ENCODE measurements around the gene UAP1. TPM values are rescaled to one million over a fixed set of nuclear protein-coding genes. Genes with fewer than 3 reads are reported as not detected.
A peak's percentile ranks its signal among the peaks of the same experiment; 100 is the strongest.

The UAP1 gene
- total and polyA plus RNA-seq, 8 donors: 16.5 to 184 (median 58.4) TPM

DNA sequence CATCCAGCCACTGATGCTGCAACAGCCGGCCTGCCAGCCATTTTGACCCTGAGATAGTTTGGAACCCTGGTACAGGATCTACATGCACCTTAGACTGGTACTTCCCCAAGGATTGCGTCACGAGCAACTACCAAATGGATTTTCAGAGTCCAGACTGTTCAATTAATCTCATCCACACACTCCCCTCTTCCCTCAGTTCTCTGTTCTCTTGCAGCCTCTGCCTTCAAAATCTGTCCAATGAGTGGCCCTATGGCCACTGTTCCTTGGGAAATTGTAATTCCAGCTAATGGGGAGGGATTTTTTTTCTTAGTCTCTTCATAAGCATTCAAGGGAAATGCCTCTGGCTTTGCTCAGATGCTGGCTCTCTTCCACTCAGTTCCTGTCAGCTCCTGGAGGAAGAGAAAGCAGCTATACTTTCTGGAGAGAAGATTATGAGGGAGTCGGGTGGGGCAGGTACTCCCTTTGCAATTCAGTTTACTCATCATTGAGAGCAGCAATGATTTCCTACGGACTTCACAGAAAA lies 19.8 kb upstream of the UAP1 start:
- Histone ChIP-seq H3K4me1 (peaks cover 0 to 9% (median 3%) of the 10 kb centered on the region in 4 donors), H3K27me3 (no peaks in the 10 kb centered on the region), H3K9me3 (peaks cover 4 to 8% (median 6%) of the 10 kb centered on the region in 4 donors), H3K36me3 (no peaks in the 10 kb centered on the region), H3K4me3 (no peak overlapping the region), H3K27ac (peak overlapping the region in 4 of 5 donors; percentile 26 to 73 (median 64))
- WGBS, 5 donors: 48 to 80% (median 72%) methylated on average over 4 to 5 of the region's 5 CpGs
- peak in 1 of 2 donors; percentile 83 for DNase-seq
- intact Hi-C loops (cut with DNase I; ENCODE audit: low total_unique reads): no loop called here
- TF ChIP-seq, protein P1, sequence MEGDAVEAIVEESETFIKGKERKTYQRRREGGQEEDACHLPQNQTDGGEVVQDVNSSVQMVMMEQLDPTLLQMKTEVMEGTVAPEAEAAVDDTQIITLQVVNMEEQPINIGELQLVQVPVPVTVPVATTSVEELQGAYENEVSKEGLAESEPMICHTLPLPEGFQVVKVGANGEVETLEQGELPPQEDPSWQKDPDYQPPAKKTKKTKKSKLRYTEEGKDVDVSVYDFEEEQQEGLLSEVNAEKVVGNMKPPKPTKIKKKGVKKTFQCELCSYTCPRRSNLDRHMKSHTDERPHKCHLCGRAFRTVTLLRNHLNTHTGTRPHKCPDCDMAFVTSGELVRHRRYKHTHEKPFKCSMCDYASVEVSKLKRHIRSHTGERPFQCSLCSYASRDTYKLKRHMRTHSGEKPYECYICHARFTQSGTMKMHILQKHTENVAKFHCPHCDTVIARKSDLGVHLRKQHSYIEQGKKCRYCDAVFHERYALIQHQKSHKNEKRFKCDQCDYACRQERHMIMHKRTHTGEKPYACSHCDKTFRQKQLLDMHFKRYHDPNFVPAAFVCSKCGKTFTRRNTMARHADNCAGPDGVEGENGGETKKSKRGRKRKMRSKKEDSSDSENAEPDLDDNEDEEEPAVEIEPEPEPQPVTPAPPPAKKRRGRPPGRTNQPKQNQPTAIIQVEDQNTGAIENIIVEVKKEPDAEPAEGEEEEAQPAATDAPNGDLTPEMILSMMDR (IDR thresholded peaks at IDR 0.05): no peak
- TF ChIP-seq POLR2AphosphoS5 (IDR thresholded peaks at IDR 0.05): peak in 1 of 3 donors; percentile 78
- TF ChIP-seq EP300 (IDR thresholded peaks at IDR 0.05): no peak

DNA sequence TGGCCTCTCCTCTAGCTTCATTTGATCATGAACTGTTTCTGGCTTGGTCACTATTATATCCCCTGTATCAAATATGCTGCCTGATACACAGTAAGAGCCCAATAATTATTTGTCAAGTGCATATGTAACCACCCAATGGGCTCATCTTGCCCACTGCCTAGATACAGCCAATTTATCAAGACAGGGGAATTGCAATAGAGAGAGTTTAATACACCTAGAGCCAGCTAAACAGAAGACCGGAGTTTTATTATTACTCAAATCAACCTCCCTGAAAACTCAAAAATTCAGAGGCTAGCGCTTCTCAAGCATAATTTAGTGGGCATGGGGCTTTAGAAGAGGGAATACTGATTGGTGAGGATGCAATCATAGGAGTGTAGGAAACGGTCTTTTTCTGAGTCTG lies 18.3 kb upstream of the UAP1 start:
- Histone ChIP-seq H3K4me1 (peaks cover 0 to 9% (median 3%) of the 10 kb centered on the region in 4 donors), H3K36me3 (no peaks in the 10 kb centered on the region), H3K9me3 (peaks cover 4 to 8% (median 6%) of the 10 kb centered on the region in 4 donors), H3K27me3 (no peaks in the 10 kb centered on the region), H3K27ac (no peak overlapping the region), H3K4me3 (no peak overlapping the region)
- DNase-seq: no peak
- TF ChIP-seq EP300 (IDR thresholded peaks at IDR 0.05) (no peak), POLR2AphosphoS5 (IDR thresholded peaks at IDR 0.05) (no peak), POLR2A (IDR thresholded peaks at IDR 0.05) (no peak)
- TF ChIP-seq, protein P1 (IDR thresholded peaks at IDR 0.05): no peak
- 77 to 98% (median 96%) methylated on average over 3 of the region's 3 CpGs for WGBS, 5 donors
- intact Hi-C loops (cut with DNase I; ENCODE audit: low total_unique reads): no loop called here

DNA sequence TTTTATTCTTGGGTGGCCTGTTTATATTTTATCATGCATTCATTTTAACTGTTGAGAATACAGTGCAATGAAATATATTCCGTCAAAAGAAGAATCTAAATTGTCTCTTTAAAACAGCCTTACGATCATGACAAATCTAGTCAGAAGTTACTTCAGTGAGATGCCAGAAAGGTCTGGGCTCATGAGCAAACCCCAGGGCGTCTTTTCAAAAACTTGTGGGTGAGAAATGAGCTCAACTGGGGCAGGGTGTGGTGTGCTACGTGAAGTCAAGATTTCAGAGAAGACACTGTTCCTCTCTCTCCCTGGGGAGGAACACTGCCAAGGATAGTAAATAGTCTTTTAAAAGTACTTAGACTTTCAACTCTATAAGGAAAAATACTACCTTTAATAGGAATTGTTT lies 13.4 kb upstream of the UAP1 start:
- H3K4me3 ChIP-seq: no peak overlapping the region
- WGBS, 5 donors: 61 to 81% (median 77%) methylated on average over 4 of the region's 4 CpGs
- intact Hi-C loops (cut with DNase I; ENCODE audit: low total_unique reads): no loop called here
- H3K27me3 ChIP-seq: no peaks in the 10 kb centered on the region
- no peaks in the 10 kb centered on the region for H3K36me3 ChIP-seq
- no peak for TF ChIP-seq POLR2A (IDR thresholded peaks at IDR 0.05)
- TF ChIP-seq POLR2AphosphoS5 (IDR thresholded peaks at IDR 0.05): no peak
- TF ChIP-seq EP300 (IDR thresholded peaks at IDR 0.05): no peak
- TF ChIP-seq, protein P1 (IDR thresholded peaks at IDR 0.05): no peak
- DNase-seq: no peak
- H3K27ac ChIP-seq: peak overlapping the region in 2 of 5 donors; percentile 43 to 48
- peaks cover 3 to 5% (median 4%) of the 10 kb centered on the region in 4 donors for H3K9me3 ChIP-seq
- H3K4me1 ChIP-seq: peaks cover 0 to 4% (median 0%) of the 10 kb centered on the region in 4 donors

DNA sequence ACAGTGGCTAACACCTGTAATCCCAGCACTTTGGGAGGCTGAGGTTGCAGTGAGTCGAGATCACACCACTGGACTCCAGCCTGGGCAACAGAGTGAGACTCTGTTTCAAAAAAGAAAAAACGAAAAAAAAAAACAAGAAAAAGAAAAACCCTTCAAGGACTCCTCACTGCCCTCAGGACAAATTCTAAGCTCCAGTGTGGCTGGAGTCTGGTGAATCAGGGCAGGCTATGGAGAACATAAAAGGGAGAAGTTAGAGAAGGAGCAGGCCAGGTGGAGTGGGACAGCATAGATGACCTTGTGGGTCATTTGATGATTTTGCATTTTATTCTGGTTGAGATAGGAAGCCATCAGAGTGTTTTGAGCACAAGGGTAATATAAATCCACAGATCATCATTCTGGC lies 12.5 kb upstream of the UAP1 start:
- Histone ChIP-seq H3K4me3 (no peak overlapping the region), H3K4me1 (peaks cover 0 to 4% (median 0%) of the 10 kb centered on the region in 4 donors), H3K27me3 (no peaks in the 10 kb centered on the region), H3K9me3 (no peaks in the 10 kb centered on the region), H3K36me3 (no peaks in the 10 kb centered on the region), H3K27ac (peak overlapping the region in 1 of 5 donors; percentile 43)
- no peak for DNase-seq
- TF ChIP-seq, protein P1 (IDR thresholded peaks at IDR 0.05): no peak
- TF ChIP-seq EP300 (IDR thresholded peaks at IDR 0.05) (no peak), POLR2AphosphoS5 (IDR thresholded peaks at IDR 0.05) (no peak), POLR2A (IDR thresholded peaks at IDR 0.05) (no peak)
- intact Hi-C loops (cut with DNase I; ENCODE audit: low total_unique reads): no loop called here
- 76 to 92% (median 88%) methylated on average over 2 of the region's 2 CpGs for WGBS, 5 donors

All from stomach (tissue), 9 donors.